ENCODE measurements around the gene FHOD1. TPM values are rescaled to one million over a fixed set of nuclear protein-coding genes. Genes with fewer than 3 reads are reported as not detected.

The FHOD1 gene
- total RNA-seq, 1 donor from 2014 or later = 18.8 TPM

DNA sequence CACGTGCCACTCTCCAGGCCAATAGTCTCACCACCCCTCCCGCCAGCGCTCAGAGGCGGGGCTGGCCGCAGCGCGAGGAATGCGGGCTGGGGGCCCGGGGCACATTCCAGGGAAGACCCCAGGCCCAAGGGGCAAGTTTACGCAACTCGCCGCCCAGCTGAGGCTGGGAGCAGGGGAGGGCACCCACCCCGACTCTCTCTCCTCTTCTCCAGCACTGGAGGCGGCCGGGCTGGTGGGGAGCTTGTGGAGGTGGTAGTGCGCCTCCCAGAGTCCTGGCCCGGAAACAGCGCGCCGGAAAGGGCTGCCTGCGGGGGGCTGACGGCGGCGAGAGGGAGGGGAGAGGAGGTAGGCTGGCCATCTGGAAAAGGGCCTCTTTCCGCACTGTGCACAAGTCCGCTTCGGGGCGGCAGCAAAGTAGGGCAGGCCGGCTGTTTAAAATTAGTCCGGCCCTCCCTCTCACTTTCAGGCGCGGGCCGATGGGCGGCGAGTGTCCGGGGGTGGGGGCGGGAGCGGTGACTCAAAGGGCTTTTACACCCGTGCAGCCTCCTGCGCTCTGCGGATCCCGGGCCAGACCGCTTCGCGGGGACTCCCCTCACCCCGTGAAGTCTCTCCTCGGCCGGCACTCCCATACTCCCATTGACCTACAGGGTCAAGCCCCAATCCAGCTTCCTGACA is 1.1 kb downstream of the FHOD1 start:
- H3K36me3 Mint-ChIP-seq (ENCODE audit: unreplicated experiment) = peaks cover 5% of the 10 kb centered on the region
- DNase-seq = peak; percentile 87
- TF ChIP-seq, protein P1, sequence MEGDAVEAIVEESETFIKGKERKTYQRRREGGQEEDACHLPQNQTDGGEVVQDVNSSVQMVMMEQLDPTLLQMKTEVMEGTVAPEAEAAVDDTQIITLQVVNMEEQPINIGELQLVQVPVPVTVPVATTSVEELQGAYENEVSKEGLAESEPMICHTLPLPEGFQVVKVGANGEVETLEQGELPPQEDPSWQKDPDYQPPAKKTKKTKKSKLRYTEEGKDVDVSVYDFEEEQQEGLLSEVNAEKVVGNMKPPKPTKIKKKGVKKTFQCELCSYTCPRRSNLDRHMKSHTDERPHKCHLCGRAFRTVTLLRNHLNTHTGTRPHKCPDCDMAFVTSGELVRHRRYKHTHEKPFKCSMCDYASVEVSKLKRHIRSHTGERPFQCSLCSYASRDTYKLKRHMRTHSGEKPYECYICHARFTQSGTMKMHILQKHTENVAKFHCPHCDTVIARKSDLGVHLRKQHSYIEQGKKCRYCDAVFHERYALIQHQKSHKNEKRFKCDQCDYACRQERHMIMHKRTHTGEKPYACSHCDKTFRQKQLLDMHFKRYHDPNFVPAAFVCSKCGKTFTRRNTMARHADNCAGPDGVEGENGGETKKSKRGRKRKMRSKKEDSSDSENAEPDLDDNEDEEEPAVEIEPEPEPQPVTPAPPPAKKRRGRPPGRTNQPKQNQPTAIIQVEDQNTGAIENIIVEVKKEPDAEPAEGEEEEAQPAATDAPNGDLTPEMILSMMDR (IDR thresholded peaks at IDR 0.05; ENCODE audit: partially characterized antibody, unreplicated experiment) = peak; percentile 2
- H3K27me3 Mint-ChIP-seq (ENCODE audit: unreplicated experiment) = peaks cover 20% of the 10 kb centered on the region
- H3K9me3 Mint-ChIP-seq (ENCODE audit: unreplicated experiment) = peaks cover 9% of the 10 kb centered on the region
- H3K27ac Mint-ChIP-seq (ENCODE audit: unreplicated experiment) = no peak overlapping the region
- H3K4me3 Mint-ChIP-seq (ENCODE audit: unreplicated experiment) = peak overlapping the region; percentile 92
- H3K4me1 Mint-ChIP-seq (ENCODE audit: low read depth, unreplicated experiment) = peaks cover 21% of the 10 kb centered on the region

- TF ChIP-seq, protein P1 (IDR thresholded peaks at IDR 0.05; ENCODE audit: partially characterized antibody, unreplicated experiment) = no peak
- Mint-ChIP-seq H3K9me3 (ENCODE audit: unreplicated experiment) (peaks cover 9% of the 10 kb centered on the region), H3K4me1 (ENCODE audit: low read depth, unreplicated experiment) (peaks cover 21% of the 10 kb centered on the region), H3K4me3 (ENCODE audit: unreplicated experiment) (peak overlapping the region; percentile 68), H3K27ac (ENCODE audit: unreplicated experiment) (no peak overlapping the region), H3K36me3 (ENCODE audit: unreplicated experiment) (peaks cover 5% of the 10 kb centered on the region), H3K27me3 (ENCODE audit: unreplicated experiment) (peaks cover 20% of the 10 kb centered on the region)
- no peak for DNase-seq
These were observed 1.6 kb downstream of the FHOD1 start for GRCh38 chr16:67245674-67246080.

DNA sequence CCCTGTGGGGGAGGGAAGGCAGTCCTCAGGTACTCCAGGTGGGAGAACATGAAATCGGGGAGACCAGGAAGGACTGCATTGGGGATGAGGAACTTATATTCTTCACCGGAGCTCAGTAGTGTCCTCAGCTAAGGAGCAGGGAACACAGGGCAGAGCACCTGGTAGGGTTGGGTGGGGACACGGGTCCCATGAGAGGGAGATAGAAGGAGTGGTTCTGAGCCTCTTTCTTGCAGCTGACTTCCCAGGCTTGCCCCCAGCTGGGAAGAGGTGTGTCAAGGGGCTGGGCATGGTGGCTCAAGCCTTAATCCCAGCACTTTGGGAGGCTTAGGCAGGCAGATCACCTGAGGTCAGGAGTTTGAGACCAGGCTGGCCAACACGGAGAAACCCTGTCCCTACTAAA is 2.1 kb downstream of the FHOD1 start:
- Mint-ChIP-seq H3K36me3 (ENCODE audit: unreplicated experiment) (peaks cover 5% of the 10 kb centered on the region), H3K27me3 (ENCODE audit: unreplicated experiment) (peaks cover 19% of the 10 kb centered on the region), H3K27ac (ENCODE audit: unreplicated experiment) (no peak overlapping the region), H3K9me3 (ENCODE audit: unreplicated experiment) (peaks cover 7% of the 10 kb centered on the region), H3K4me3 (ENCODE audit: unreplicated experiment) (peak overlapping the region; percentile 68), H3K4me1 (ENCODE audit: low read depth, unreplicated experiment) (peaks cover 20% of the 10 kb centered on the region)
- no peak for DNase-seq
- TF ChIP-seq, protein P1 (IDR thresholded peaks at IDR 0.05; ENCODE audit: partially characterized antibody, unreplicated experiment) = no peak

- TF ChIP-seq, protein P1 (IDR thresholded peaks at IDR 0.05; ENCODE audit: partially characterized antibody, unreplicated experiment) = no peak
- Mint-ChIP-seq H3K27me3 (ENCODE audit: unreplicated experiment) (peaks cover 17% of the 10 kb centered on the region), H3K4me3 (ENCODE audit: unreplicated experiment) (peak overlapping the region; percentile 68), H3K9me3 (ENCODE audit: unreplicated experiment) (peaks cover 5% of the 10 kb centered on the region), H3K27ac (ENCODE audit: unreplicated experiment) (no peak overlapping the region), H3K36me3 (ENCODE audit: unreplicated experiment) (peaks cover under 1% of the 10 kb centered on the region), H3K4me1 (ENCODE audit: low read depth, unreplicated experiment) (peaks cover 14% of the 10 kb centered on the region)
- no peak for DNase-seq
These were observed 2.7 kb downstream of the FHOD1 start for GRCh38 chr16:67244387-67245185.

DNA sequence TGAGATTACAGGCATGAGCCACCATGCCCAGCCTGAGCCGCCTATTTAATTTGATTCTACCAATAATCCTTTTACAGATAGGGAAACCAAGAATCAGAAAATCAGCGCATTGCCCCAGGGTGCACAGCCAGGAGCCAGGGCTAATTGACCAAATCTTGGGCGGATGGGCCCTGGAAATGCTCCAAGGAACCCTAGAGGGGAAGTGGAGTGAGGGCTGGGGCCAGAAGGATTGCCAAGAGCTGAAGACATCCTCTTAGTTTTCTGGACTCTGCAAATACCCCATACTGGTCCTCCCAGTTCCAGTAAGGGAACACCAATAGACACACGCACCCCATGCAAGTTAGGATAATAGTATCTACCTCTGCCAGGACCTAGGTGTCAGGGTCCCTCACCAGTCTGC is 3.8 kb downstream of the FHOD1 start:
- Mint-ChIP-seq H3K36me3 (ENCODE audit: unreplicated experiment) (no peaks in the 10 kb centered on the region), H3K4me1 (ENCODE audit: low read depth, unreplicated experiment) (peaks cover 10% of the 10 kb centered on the region), H3K27me3 (ENCODE audit: unreplicated experiment) (peaks cover 13% of the 10 kb centered on the region), H3K4me3 (ENCODE audit: unreplicated experiment) (no peak overlapping the region), H3K27ac (ENCODE audit: unreplicated experiment) (no peak overlapping the region), H3K9me3 (ENCODE audit: unreplicated experiment) (peaks cover 4% of the 10 kb centered on the region)
- no peak for DNase-seq
- TF ChIP-seq, protein P1 (IDR thresholded peaks at IDR 0.05; ENCODE audit: partially characterized antibody, unreplicated experiment) = no peak

Measured in glutamatergic neuron (in vitro differentiated cells).